RKO (cell line): ENCODE measurements around the gene NEK4.

ENCODE experiments used
- DNase-seq: peaks from one replicate; pipeline ENCODE4 v3.0.0-alpha.2; 2016; ENCODE audit warnings: low spot score

The NEK4 gene

GRCh38 chr3:52770496-52771333 is at the start of gene NEK4:
NEK4 (minus strand) TSS chr3:52770940; CDS start chr3:52770746, 194 bp downstream.
- peak; percentile 94 for DNase-seq

GRCh38 chr3:52819936-52820335 is 49.2 kb upstream of the NEK4 start:
- no peak for DNase-seq

GRCh38 chr3:52817860-52818259 is 47.1 kb upstream of the NEK4 start:
- no peak for DNase-seq

GRCh38 chr3:52817221-52817620 is 46.5 kb upstream of the NEK4 start:
- no peak for DNase-seq

- DNase-seq, result no peak
Measured at GRCh38 chr3:52816654-52817053, 45.9 kb upstream of the NEK4 start.

GRCh38 chr3:52816199-52816598 is 45.5 kb upstream of the NEK4 start:
- no peak for DNase-seq

GRCh38 chr3:52813810-52814209 is 43.1 kb upstream of the NEK4 start:
- DNase-seq, result no peak

GRCh38 chr3:52811452-52812011 is 40.8 kb upstream of the NEK4 start:
- DNase-seq, result no peak

- DNase-seq, result no peak
Measured at GRCh38 chr3:52810923-52811322, 40.2 kb upstream of the NEK4 start.

GRCh38 chr3:52809662-52810377 is 39.1 kb upstream of the NEK4 start:
- no peak for DNase-seq

GRCh38 chr3:52809149-52809548 is 38.4 kb upstream of the NEK4 start:
- no peak for DNase-seq

GRCh38 chr3:52805270-52806039 is 34.7 kb upstream of the NEK4 start:
- DNase-seq, result no peak

- no peak for DNase-seq
Measured at GRCh38 chr3:52801839-52802238, 31.1 kb upstream of the NEK4 start.

GRCh38 chr3:52800079-52800478 is 29.3 kb upstream of the NEK4 start:
- DNase-seq, result no peak

GRCh38 chr3:52798978-52799476 is 28.3 kb upstream of the NEK4 start:
- no peak for DNase-seq

GRCh38 chr3:52798376-52798977 is 27.7 kb upstream of the NEK4 start:
- DNase-seq, result no peak

GRCh38 chr3:52796411-52796810 is 25.7 kb upstream of the NEK4 start:
- no peak for DNase-seq

- no peak for DNase-seq
Measured at GRCh38 chr3:52795298-52795900, 24.7 kb upstream of the NEK4 start.

- no peak for DNase-seq
Measured at GRCh38 chr3:52794612-52795099, 23.9 kb upstream of the NEK4 start, which contains the start of gene ITIH3. ITIH3 (plus strand) TSS chr3:52794796; CDS start chr3:52794804, 8 bp downstream.

- no peak for DNase-seq
Measured at GRCh38 chr3:52793702-52794611, 23.2 kb upstream of the NEK4 start.
